ENCODE results near the gene DNAJC27.

DNA sequence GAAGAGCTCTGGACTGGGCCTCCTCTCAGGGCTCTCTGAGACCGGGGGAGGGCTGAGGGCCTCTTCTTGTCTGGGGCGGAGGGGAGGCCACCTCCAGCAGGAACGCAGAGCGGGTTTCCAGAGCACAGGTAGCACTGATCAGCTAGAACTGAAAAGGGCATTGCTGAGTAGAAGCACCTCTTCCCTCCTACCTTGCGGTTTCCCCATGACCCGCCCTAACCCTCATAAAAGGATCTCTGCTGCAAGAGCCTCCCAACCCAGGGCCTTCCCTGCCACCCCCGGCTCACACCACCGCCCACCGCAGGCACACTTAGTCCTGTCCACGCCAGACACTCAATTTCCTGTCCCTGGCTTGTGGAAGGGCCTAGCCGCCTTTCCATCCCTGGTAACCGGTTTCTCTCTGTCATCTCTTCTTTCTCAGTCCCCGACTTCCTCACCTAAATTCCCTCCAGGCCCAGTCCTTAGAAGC lies 52.7 kb downstream of the DNAJC27 start:
- TF ChIP-seq, protein P1, sequence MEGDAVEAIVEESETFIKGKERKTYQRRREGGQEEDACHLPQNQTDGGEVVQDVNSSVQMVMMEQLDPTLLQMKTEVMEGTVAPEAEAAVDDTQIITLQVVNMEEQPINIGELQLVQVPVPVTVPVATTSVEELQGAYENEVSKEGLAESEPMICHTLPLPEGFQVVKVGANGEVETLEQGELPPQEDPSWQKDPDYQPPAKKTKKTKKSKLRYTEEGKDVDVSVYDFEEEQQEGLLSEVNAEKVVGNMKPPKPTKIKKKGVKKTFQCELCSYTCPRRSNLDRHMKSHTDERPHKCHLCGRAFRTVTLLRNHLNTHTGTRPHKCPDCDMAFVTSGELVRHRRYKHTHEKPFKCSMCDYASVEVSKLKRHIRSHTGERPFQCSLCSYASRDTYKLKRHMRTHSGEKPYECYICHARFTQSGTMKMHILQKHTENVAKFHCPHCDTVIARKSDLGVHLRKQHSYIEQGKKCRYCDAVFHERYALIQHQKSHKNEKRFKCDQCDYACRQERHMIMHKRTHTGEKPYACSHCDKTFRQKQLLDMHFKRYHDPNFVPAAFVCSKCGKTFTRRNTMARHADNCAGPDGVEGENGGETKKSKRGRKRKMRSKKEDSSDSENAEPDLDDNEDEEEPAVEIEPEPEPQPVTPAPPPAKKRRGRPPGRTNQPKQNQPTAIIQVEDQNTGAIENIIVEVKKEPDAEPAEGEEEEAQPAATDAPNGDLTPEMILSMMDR (IDR thresholded peaks at IDR 0.05) = no peak
- TF ChIP-seq POLR2A (IDR thresholded peaks at IDR 0.05) (no peak), POLR2AphosphoS5 (IDR thresholded peaks at IDR 0.05) (no peak)

All from upper lobe of left lung (tissue), 4 donors.